Measurements from ENCODE around the gene GAS2.

Gene GAS2

DNA sequence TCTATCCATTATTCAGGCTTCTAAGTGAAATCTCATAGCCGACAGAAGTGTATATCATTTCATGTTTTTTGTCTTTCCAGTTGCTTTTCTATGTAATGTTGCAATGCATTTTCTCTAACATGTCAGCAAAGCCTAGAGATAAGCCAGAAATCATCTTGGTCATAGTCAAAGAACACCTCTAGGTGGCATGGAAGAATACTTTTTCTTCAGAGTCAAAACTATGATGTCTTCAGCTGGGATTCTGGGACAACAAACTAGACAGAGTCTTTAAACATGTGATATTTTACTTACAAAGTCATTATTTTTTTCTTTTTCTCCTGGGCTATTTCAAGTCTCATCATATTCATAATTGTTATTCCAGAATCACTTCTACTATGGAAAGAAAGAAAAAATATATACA lies 4.4 kb downstream of the GAS2 start:
- peak; percentile 95 for FAIRE-seq
- DNase-seq (ENCODE audit: insufficient read length, low spot score): no peak

DNA sequence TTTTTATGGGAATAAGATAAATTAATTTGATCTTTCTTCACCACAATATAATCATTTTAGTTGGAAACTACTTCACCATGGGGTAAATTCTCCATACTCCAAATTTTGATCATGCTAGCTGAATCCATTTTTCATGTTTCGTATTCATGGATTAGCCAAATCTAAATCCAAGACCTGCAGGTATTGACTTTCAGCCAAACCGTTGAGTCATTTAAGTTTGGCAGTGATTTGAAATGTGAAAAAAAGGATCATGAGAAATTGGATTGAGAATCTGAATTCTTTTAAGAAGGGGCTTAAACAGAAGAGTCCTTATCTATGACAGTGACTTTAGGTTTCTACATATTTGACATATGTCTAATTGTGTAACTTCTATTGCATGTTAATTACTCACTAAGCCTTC lies 5.3 kb downstream of the GAS2 start:
- peak; percentile 71 for FAIRE-seq
- no peak for DNase-seq (ENCODE audit: insufficient read length, low spot score)

DNA sequence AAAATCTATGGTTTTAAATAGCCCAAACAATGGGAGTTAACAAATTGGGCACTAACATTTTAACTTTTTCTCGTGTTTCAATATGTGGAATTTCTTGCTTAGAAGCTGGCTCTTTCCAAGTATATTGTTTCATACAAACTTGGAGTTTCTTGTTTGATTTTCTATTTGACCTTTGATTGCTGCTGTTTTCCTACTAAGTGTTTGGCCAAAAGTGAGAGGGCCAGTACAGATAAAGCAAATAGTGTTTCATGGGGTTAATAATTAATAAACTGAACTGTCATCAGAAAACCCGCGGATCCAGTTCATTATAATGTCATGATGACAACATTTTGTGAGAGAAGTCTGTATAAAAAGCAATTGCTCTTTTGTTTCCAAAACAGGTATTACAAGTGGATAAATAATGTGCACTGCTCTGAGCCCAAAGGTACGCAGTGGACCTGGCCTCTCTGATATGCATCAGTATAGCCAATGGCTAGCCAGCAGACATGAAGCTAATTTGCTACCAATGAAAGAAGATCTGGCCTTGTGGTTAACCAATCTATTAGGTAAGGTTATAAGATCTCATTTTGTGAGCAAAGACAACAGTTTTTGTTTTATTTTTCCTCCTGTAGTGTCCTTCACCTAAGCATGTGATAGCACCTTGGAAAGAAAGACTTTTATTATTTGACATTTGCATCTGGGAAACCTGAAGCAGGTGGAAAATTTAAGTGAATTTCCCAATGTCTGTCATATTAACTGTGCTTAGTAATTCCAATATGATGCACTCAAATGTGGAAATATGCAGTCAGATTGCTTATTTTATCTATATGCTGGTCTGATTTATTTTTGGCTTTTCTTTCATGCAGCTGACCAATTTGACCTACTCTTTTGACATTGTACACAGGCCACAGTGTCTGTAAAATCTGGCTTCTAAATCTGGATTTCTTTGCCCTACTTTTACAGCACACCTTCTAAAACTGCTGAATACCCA lies 8.3 kb downstream of the GAS2 start:
- DNase-seq (ENCODE audit: insufficient read length, low spot score) (no peak), FAIRE-seq (peak; percentile 57)

DNA sequence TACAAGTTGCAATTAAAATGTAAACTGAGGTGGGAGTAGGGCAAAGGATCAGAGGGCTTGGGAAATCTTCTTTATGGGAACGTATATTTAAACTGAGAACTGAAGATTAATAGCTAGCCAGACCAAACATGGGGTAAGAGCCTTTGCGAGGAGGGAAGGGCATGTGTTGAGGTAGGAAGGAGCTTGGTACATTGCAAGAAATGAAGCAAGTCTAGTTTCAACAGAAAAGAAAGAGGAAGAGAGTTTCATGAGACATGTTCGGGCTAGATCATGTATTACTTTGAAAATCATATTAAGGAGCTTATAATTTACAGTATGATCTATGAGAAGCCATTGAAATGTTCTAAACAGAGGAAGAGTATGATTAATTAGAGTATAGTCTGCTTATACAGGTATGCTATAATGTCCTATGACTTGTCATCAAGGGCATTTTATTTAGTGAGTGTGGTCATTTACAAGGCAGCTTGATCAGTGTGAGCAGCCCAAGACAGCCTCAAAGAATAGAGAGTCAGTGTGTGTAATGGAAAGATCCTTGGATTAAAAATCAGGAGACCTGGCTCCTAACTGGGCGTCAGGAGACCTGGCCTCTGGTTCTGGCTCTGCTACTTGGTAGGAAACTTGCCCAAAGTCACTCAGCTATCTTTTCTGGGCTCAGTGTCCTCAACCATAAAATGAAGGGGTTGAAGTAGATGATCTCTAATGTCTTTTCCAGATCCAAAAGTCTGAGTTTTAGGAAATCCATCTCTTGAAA lies 10.9 kb downstream of the GAS2 start:
- DNase-seq (ENCODE audit: insufficient read length, low spot score): no peak
- peak; percentile 77 for FAIRE-seq

DNA sequence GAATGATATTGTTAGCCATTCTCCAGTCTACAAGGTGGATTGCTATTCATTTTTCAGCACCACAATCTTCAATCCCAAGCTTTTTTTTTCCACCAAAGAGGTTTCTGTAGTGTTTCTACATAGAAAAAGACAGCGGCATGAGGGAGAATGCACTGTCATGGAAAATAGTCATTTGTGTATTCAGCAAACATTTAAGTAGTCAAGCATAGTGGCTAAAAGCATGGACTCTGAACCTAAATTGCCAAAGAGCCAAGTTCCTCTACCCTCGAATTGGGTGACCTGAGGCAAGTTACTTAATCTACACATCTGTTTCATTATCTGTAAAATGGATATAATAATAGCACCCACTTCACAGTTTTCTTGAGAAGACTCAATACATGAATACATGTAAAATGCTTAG lies 14.2 kb downstream of the GAS2 start:
- no peak for DNase-seq (ENCODE audit: insufficient read length, low spot score)
- peak; percentile 92 for FAIRE-seq

DNA sequence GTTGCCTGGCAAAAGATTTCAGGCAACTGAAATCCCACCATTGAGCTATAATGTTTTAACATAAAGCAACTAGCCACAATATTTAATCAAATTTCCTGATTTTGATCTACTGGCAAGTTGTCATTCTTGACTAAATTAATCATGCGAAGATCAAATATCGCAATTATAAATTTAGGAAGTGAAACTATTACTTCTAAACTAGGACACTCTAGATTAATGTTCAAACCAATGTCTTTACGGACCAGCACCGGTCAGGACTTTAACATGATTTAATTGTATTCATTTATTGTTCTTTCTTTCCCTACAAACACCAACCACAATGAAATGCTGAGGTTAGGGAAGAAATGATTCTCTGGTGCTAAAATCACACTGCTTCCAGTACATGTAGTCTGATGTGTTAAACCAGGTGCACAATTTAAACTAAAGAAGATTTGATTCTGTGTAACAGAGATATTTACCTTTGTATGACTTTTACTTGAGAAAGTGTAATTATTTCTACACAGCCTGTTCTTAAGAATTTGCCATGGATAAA lies 14.9 kb downstream of the GAS2 start:
- FAIRE-seq (no peak), DNase-seq (ENCODE audit: insufficient read length, low spot score) (no peak)

DNA sequence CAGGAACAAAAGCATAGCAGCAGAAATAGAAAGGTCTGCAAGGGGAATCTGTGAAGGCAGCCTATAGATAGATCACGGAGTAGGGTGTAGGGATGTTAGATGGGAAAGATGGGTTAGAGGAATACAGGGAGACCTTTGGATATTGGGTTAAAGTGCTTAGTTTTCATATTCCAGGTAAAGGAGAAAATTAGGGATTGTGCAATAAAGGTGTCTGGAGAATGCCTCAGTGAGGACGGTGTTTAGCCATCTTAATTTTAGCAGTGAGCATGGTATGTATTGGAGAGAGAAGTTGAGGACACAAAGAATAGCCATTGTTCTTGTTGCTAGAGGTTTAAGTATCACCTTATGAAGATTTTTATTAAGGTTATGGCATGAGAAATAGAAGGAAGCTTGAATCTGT lies 17.7 kb downstream of the GAS2 start:
- DNase-seq (ENCODE audit: insufficient read length, low spot score): no peak
- FAIRE-seq: no peak

DNA sequence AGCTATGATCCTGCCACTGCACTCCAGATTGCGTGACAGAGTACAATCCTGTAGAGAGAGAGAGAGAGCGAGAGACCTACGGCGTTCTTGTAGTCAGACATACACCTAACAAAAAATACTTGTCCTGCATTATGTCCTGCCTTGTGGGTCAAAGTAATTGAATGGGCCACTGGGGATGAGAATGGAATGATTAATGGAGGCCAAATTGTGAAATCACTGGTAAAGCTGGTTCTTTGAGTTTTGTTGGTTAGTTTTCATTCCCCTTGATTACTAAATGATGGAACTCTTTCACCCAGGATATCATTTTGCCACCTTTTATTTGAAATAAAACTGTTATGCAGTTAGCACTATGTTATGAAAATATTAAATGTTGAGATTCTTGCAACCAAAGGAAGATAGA lies 18.7 kb downstream of the GAS2 start:
- FAIRE-seq (no peak), DNase-seq (ENCODE audit: insufficient read length, low spot score) (no peak)

DNA sequence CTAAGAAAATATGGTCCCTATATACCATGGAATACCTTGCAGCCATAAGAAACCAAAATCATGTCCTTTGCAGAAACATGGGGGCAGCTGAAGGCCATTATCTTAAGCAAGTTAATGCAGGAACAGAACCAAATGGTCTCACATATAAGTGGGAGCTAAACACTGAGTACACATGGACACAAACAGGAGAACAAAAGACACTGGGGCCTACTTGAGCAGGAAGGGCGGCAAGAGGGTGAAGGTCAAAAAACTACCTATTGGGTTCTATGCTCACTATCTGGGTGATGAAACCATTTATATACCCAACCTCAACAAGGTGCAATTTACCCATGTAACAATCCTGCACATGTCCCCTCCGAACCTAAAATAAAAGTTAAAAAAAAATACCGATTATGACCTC lies 22.5 kb downstream of the GAS2 start:
- DNase-seq (ENCODE audit: insufficient read length, low spot score) (no peak), FAIRE-seq (no peak)

DNA sequence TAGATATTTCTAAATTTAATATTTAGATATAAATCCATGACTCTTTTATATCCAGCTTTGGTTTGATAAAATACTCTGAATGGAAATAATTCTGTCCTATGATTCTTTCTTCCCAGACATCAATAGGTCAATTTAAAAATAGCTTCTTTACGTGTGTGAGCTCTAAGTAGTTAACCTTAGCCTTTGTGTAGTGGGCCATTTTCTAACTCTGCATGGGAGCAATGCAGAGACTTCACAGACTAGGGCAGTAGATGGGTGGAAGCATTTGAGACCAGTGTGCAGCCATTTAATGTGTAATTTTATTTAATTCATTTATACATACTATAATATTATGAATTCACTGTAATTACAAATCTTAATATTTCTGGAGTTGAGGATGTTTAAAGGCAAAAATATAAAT lies 23.8 kb downstream of the GAS2 start:
- DNase-seq (ENCODE audit: insufficient read length, low spot score) (no peak), FAIRE-seq (no peak)

DNA sequence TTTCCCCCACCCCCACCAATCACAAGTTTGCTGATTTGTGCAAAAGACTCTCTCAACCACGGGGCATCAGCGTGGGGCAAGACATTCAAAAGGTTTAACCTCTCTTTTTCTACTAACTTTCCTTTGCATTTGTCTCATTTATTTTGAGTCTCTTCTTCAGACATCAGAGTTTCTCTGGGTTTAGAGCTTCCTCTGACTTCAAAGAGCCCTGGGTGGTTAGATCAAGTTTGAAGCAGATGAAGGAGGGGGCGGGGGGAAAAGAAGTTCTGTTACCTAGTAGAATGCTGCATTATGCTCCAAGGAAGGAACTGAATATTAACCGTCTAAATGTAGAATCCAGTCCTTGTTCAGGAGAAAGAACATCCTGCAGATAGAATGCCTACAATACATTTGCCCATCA lies 24.5 kb downstream of the GAS2 start:
- FAIRE-seq: no peak
- no peak for DNase-seq (ENCODE audit: insufficient read length, low spot score)

DNA sequence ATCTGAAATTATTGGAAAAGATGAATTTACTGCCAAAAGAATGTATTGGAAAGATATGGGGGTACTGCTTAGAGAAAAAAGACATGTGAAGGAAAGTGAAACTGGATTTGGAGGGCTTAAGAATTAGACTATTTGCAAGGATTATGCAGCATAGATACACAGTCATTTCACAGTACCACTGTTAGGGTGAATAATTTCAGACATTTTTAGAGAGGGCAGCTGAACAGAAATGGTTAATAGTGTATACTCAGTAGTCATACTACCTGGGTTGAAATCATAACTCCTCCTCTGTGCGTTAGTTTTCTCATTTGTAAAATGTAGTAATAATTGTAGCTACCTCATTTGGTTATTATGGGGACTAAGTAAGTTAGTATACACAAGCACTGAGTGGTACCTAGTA lies 33.0 kb downstream of the GAS2 start:
- peak; percentile 56 for FAIRE-seq
- DNase-seq (ENCODE audit: insufficient read length, low spot score): no peak

DNA sequence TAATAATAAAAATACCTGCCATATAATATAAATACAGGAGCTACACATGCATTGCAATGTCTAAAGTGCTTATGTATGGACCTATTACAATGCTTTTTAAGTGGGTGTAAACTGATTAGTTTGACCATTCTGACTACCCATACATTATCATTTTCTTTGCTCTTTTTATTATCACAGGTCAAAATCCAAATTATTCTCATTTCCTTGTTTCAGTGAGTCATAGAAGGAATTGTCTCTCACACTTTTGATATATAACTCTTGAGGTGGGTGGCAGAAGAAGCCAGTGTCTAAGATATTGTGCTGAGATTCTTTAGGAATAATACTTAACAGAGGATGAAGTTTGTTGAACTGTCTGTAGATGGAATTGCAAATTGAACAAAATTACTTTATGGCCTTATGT lies 35.6 kb downstream of the GAS2 start:
- no peak for DNase-seq (ENCODE audit: insufficient read length, low spot score)
- FAIRE-seq: no peak

DNA sequence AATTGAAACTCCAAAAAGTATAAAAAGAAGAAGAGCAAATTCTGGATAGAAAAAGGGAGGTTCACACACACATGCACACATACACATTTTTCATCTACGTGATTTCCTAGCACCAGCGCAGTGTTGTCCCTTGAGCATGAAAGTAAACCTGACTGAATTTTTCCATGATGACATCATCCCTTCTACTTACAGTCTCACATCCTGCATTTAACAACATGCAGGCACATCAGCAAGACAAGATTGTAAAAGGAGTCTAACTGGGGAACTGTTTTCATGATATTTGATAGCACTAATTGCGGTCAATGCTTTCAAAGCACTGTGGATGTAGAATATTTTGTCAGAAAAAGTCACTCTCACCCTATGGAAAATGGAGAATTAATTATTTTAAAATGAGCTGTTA lies 36.6 kb downstream of the GAS2 start:
- no peak for DNase-seq (ENCODE audit: insufficient read length, low spot score)
- FAIRE-seq: peak; percentile 87

DNA sequence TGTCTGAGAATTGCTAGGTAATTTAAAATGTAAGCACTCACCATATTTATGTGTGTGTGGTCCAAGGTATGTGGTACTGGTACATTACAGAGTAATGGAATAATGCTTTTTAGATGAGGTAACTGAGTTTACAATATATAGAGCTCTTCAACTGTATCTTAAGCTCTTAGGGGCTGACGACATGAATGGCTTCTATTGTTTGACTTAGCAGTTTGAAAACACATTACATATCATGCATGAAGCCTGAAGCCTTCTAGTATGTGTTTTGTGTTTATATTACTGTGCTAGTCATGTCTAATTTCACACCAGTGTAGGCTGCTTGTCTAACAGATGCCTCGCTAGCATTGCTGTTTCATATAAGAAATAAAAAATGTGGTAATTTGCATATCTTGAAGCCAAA lies 37.2 kb downstream of the GAS2 start:
- DNase-seq (ENCODE audit: insufficient read length, low spot score) (no peak), FAIRE-seq (peak; percentile 51)

DNA sequence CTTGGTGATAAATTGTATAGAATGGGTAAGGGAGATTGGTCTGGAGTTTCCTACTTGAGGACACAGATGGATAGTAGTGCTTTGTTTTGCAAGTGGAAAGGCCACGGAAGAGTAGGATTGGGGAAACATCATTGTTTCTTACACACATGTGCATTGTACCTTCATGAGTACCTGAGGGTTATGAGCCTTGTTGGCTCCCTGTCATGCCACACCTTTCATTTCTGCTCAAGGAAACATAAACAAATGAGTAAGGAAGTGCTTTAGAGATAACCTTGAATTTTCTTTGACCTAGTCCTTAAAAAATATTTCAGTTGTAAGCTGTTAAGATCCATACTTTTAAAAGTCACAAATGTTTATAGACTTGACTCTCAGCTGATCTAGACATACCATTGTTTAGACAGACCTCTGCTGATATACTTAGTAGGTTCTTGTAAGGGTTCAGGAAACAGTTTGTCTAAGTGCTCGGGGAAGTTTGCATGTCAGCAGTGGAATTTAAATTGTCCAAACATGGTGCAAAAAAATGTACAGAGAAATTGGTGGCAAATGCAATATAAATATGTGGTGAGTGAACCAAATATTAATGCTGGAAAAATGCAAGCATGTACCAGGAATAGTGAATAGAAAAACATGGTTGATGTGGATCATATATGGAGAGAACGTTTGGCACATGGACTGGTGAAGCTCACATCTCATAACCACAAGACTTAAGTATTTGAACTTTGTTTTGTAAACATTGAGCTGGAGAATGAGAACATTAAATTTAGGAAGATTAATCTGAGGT lies 40.9 kb downstream of the GAS2 start:
- FAIRE-seq: peak; percentile 49
- no peak for DNase-seq (ENCODE audit: insufficient read length, low spot score)

DNA sequence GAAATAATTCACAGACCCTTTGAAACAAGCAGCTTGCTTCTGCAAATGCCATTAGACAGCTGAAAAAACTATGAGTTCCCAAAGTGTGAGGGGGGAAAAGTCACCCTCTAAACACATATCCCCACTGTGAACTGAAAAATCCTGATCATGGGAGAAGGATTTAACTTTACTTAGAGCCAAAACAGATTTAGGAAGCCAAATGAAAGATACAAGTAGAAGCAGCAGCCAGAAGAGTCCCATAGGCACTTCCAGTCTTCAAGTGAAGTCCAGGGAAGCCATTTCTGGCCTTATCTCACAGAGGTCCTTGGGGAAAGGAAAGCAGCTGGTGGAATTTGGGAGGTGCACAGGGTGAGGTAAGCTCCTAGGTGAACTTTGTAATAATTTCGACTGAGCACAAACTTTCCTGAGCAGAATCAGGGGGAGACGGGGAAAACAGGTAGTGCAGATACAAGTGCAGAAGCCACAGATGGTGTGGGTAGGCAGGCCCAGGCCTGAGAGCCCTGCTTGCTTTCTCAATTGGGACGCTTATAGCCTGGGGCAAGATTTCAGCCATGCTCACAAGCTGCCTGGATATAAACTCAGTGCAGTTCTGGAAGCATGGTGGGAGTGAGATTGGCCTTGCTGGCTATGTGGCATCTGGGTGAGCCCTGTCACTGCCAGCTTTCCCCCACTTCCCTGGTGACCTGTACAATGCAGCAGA lies 44.8 kb downstream of the GAS2 start:
- no peak for DNase-seq (ENCODE audit: insufficient read length, low spot score)
- FAIRE-seq: no peak

DNA sequence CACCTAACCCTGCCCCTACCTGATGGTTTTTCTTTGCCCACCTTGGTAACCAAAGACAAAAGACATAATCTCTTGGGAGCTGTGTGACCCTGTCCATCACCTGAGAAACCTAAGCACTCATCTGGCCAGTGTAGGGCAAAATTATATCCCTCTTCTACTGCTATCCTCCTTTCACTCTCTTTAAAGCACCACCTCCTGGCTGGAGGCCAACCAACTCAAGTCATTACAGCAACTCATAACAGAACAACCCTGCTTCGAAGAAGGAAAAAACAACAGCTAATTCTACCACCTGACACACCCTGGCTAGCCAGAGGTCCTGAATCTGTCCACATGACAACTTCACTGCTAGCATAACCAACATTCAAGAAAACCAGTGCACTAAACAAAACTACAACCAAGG lies 45.5 kb downstream of the GAS2 start:
- no peak for FAIRE-seq
- DNase-seq (ENCODE audit: insufficient read length, low spot score): no peak

DNA sequence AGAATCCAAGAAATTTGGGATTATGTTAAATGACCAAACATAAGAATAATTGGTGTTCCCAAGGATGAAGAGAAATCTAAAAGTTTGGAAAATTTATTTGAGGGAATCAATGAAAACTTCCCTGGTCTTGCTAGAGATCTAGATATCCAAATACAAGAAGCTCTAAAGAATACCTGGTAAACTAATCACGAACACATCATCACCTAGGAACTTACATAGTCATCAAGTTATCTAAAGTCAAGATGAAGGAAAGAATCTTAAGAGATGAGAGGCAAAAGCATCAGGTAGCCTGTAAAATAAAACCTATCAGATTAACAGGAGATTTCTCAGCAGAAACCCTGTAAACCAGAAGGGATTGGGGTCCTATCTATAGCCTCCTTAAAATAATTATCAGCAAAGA lies 46.9 kb downstream of the GAS2 start:
- no peak for FAIRE-seq
- no peak for DNase-seq (ENCODE audit: insufficient read length, low spot score)

DNA sequence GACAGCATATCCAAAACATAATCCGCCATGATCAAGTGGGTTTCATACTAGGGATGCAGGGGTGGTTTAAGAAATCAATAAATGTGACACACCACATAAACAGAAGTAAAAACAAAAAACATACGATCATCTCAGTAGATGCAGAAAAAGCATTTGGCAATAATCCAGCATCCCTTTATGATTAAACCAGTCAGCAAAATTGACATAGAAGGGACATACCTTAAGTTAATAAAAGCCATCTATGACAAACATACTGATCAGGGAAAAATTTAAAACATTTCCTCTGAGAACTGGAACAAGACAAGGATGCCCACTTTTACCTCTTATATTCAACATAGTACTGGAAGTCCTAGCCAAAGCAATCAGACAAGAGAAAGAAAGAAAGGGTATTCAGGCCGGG lies 49.6 kb downstream of the GAS2 start:
- DNase-seq (ENCODE audit: insufficient read length, low spot score): no peak
- FAIRE-seq: no peak

Measured in GM19239 (cell line).